H1 (cell line): ENCODE data around the gene ABHD14A. TPM values are rescaled to one million over a fixed set of nuclear protein-coding genes. Genes with fewer than 3 reads are reported as not detected.

Source experiments
- ATF2 ChIP-seq: IDR thresholded peaks from 2 replicates; pipeline ENCODE4 v1.6.1; 2012; ENCODE audit warnings: low read length, inconsistent platforms
- CEBPB ChIP-seq: IDR thresholded peaks from 2 replicates; pipeline ENCODE4 v1.6.1; 2012; ENCODE audit warnings: low read depth, low read length
- CHD7 ChIP-seq: fragments of 300-600 bp; sonication (generic); IDR thresholded peaks from 2 replicates; pipeline ENCODE4 v1.7.1; 2012; ENCODE audit warnings: low read length, moderate library complexity, mild to moderate bottlenecking, inconsistent platforms; ENCODE audit not compliant: insufficient replicate concordance
- GTF2F1 ChIP-seq: IDR thresholded peaks from 2 replicates; pipeline ENCODE4 v1.6.1; 2012; ENCODE audit warnings: low read depth, low read length, improper control_type of control experiment, borderline replicate concordance
- RFX5 ChIP-seq: IDR thresholded peaks from 2 replicates; pipeline ENCODE4 v1.6.1; 2011; ENCODE audit warnings: low read depth, low read length, improper control_type of control experiment, borderline replicate concordance
- SP2 ChIP-seq: IDR thresholded peaks from 2 replicates; pipeline ENCODE4 v1.6.1; 2012; ENCODE audit warnings: mild to moderate bottlenecking, low read length, inconsistent platforms
- TAF1 ChIP-seq: IDR thresholded peaks from 2 replicates; pipeline ENCODE4 v1.6.1; 2011; ENCODE audit warnings: mild to moderate bottlenecking, low read depth, low read length
- TEAD4 ChIP-seq: IDR thresholded peaks from 2 replicates; pipeline ENCODE4 v1.6.1; 2012; ENCODE audit warnings: low read depth, low read length, inconsistent platforms, mixed read lengths
- polyA plus RNA-seq, 7 experiments: library from polyadenylated mRNA; depleted of rRNA in 3 of 7; stranded (reverse) in 5 of 7; unstranded in 2 of 7; fragments of >200 nt in 5 of 7; fragments of 200-250 nt in 2 of 7; gene quantifications; 1 replicate in 5 of 7; 2 replicates in 1 of 7; 4 replicates in 1 of 7; pipeline versions ENCODE4 v1.2.1 to v1.2.3, GENCODE V29; 2011 to 2013; ENCODE audit warnings: missing spikeins in 2 of 7, mixed read lengths in 2 of 7
- total RNA-seq: library from RNA; stranded (reverse); fragmentation: NEBNext Ultra II Directional; extraction: Animal tissue kit (Norgen Biotek cat#: 25700); gene quantifications from 2 replicates; pipeline ENCODE4 v1.2.1, GENCODE V29; 2021
- TF ChIP-seq, protein P1 (sequence below): IDR thresholded peaks from 2 replicates; pipeline ENCODE4 v1.6.1; 2012; ENCODE audit warnings: inconsistent platforms

ABHD14A gene
- total and polyA plus RNA-seq, 2 of the 8 experiments (the other 6 are each of a cell fraction or from before 2014, with no cell fraction given), result 4.6 to 9.8 TPM

- TF ChIP-seq ATF2, result no peak
- no peak for TF ChIP-seq RFX5
- TF ChIP-seq GTF2F1, result no peak
- TF ChIP-seq CEBPB, result no peak
- no peak for TF ChIP-seq TAF1
- TF ChIP-seq, protein P1, sequence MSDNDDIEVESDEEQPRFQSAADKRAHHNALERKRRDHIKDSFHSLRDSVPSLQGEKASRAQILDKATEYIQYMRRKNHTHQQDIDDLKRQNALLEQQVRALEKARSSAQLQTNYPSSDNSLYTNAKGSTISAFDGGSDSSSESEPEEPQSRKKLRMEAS, result no peak
- TF ChIP-seq TEAD4, result no peak
- TF ChIP-seq SP2, result no peak
- no peak for TF ChIP-seq CHD7
Observed at GRCh38 chr3:51945926-51946705, 28.7 kb upstream of the ABHD14A start (continued).
